SK-N-MC (cell line): ENCODE data around the gene F11.
"Not testable (repeated sequence)": the region's sequence is repeated elsewhere in the genome, so short reads cannot be mapped to it uniquely, and the experiment has no call there.

ENCODE experiments used
- DNase-seq: peaks from one replicate; pipeline ENCODE4 v3.0.0-alpha.2; 2011; ENCODE audit warnings: low read depth, low spot score
- H3K27ac ChIP-seq: fragments of 200-600 bp; sonication (generic); 2 replicates; pipeline ENCODE4 v1.5.1; 2016; ENCODE audit warnings: mixed run types
- H3K36me3 ChIP-seq: fragments of 200-600 bp; sonication (generic); 2 replicates; pipeline ENCODE4 v1.6.1; 2017; ENCODE audit warnings: antibody characterized with exemption, low read length, mixed read lengths; ENCODE audit not compliant: insufficient read depth
- H3K4me3 ChIP-seq: fragments of 200-600 bp; sonication (generic); 2 replicates; pipeline ENCODE4 v1.5.1; 2016
- H3K9ac ChIP-seq: fragments of 200-600 bp; sonication (generic); 2 replicates; pipeline ENCODE4 v1.8.0; 2017; ENCODE audit warnings: mixed run types, mixed read lengths; ENCODE audit not compliant: insufficient read length
- H3K9me3 ChIP-seq: fragments of 200-600 bp; sonication (generic); 2 replicates; pipeline ENCODE4 v1.6.1; 2017; ENCODE audit warnings: low read depth, mild to moderate bottlenecking, antibody characterized with exemption, low read length, moderate library complexity, mixed read lengths
- EZH2 ChIP-seq: fragments of 200-600 bp; sonication (generic); IDR thresholded peaks from one replicate; pipeline ENCODE4 v1.6.1; 2017; ENCODE audit warnings: antibody characterized with exemption
- FOXP2 ChIP-seq: optimal IDR thresholded peaks from 2 replicates; pipeline ENCODE3; 2011; ENCODE audit warnings: mild to moderate bottlenecking, moderate library complexity; ENCODE audit not compliant: insufficient read depth; ENCODE audit errors: extremely low read length, control extremely low read depth
- POLR2AphosphoS5 ChIP-seq: IDR thresholded peaks from 2 replicates; pipeline ENCODE4 v1.6.1; 2012; ENCODE audit warnings: mild to moderate bottlenecking, low read depth, low read length, borderline replicate concordance

Gene F11

DNA sequence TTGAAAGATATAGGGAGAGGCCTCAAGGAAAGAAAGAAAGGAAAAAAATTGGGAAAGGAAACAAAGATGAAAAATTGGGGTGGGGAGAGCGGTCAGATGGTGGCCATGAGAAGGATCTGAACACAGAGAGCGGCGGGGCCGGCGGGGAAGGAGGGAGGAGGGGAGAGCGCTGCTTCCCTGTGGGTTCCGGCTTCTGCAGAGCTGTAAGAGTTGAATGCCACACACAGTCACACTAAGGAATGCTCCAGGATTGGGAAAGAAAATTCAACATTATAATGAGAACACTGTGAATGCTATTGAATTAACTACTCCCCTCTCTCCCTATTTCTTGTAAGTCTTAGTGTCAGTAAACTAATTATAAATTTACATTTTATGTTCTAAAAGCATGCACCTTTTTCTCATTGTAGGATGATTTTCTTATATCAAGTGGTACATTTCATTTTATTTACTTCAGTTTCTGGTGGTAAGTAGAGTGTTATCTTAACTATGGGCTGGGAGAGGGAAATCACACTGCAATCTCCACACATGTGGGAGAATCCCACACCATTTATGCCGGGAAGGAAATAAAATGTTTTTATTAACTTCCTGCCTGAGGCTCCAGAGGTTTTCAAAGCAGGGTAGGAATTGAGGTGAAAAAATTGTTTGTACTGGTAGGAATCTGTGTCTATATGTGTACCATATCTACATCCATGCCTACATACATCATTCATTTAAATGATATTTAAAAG is 904 bp downstream of the F11 start:
- Histone ChIP-seq H3K4me3 (no peak overlapping the region), H3K9ac (no peak overlapping the region), H3K9me3 (no peaks in the 10 kb centered on the region), H3K27ac (no peak overlapping the region), H3K36me3 (no peaks in the 10 kb centered on the region)
- DNase-seq: no peak
- no peak for TF ChIP-seq FOXP2
- no peak for TF ChIP-seq EZH2
- TF ChIP-seq POLR2AphosphoS5: no peak

DNA sequence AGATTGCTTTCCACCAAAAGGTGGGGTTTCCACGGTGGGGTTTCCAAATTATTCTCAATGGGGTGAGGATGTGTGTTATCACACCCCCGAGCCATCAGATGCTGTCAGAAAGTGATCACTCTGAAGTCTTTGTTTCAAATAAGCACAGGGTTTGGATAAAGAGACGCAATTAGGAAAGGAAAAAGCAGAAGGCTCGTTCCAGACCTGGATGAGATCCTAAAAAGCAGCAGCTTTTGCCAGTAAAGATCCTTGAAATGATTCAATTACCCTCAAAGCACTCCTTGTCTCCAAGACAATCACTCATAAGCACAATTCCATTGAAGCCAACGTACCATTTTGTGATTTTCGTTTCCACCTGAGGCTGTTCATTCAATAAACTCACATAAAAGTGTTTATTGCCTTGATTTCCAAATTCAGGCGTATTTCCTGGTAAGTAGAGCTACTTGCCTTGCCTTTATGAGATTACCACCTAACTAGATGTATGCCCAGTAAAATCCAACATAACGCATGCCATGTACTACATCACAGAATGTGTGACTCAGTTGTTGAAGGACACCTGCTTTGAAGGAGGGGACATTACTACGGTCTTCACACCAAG is 5.2 kb downstream of the F11 start:
- Histone ChIP-seq H3K4me3 (no peak overlapping the region), H3K9ac (no peak overlapping the region), H3K9me3 (no peaks in the 10 kb centered on the region), H3K27ac (no peak overlapping the region), H3K36me3 (no peaks in the 10 kb centered on the region)
- no peak for DNase-seq
- no peak for TF ChIP-seq POLR2AphosphoS5
- no peak for TF ChIP-seq EZH2
- no peak for TF ChIP-seq FOXP2

- no peak for DNase-seq
- no peak for TF ChIP-seq POLR2AphosphoS5
- TF ChIP-seq FOXP2: no peak
- no peak for TF ChIP-seq EZH2
These were observed 6.9 kb downstream of the F11 start for GRCh38 chr4:186272699-186273391.

GRCh38 chr4:186273392-186273789 is 7.4 kb downstream of the F11 start:
- not testable (repeated sequence) for DNase-seq, H3K9me3 ChIP-seq, H3K4me3 ChIP-seq, H3K36me3 ChIP-seq, H3K27ac ChIP-seq, H3K9ac ChIP-seq

More at GRCh38 chr4:186272699-186273391, 6.9 kb downstream of the F11 start:
- Histone ChIP-seq H3K9ac (no peak overlapping the region), H3K9me3 (no peaks in the 10 kb centered on the region), H3K4me3 (no peak overlapping the region), H3K27ac (no peak overlapping the region), H3K36me3 (no peaks in the 10 kb centered on the region)

- Histone ChIP-seq H3K36me3 (no peaks in the 10 kb centered on the region), H3K27ac (no peak overlapping the region), H3K9me3 (no peaks in the 10 kb centered on the region), H3K4me3 (no peak overlapping the region), H3K9ac (no peak overlapping the region)
- TF ChIP-seq FOXP2 (no peak), EZH2 (no peak), POLR2AphosphoS5 (no peak)
- no peak for DNase-seq
These were observed 17.3 kb downstream of the F11 start for GRCh38 chr4:186283311-186283710.

GRCh38 chr4:186285147-186285546 is 19.2 kb downstream of the F11 start:
- Histone ChIP-seq H3K4me3 (no peak overlapping the region), H3K27ac (no peak overlapping the region), H3K9me3 (no peaks in the 10 kb centered on the region), H3K36me3 (no peaks in the 10 kb centered on the region), H3K9ac (no peak overlapping the region)
- no peak for DNase-seq
- TF ChIP-seq EZH2 (no peak), FOXP2 (no peak), POLR2AphosphoS5 (no peak)

GRCh38 chr4:186286581-186286980 is 20.6 kb downstream of the F11 start:
- no peak overlapping the region for H3K9ac ChIP-seq

DNA sequence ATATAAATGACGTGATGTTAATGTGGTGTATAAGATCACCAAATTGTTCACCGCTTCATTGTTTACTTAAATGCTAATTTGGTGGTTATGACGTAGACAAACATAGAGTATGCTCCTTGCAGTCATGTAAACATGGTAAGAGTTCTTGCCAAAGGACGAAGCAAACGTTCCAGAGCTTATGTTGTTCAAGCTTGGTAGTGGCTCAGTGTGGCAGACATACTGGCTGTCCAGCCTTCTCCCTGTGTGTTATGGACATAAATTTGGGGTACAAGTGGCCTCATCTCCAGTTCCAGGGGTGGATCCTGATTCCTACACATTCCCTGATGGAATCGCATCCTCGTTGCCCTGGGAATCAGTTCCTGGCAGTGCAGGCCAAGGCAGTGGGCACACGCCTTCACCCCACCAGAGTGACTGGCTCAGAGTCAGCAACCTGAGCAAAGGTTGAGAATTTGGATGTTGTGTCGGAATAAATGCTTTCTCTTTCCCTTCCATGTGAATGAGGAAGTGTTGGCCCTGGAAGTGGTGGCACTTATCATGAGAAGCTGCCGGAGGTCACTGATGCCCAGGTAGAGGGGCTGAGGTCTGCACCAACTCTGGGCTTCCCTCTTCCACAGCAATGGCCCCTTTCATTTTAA is 25.4 kb downstream of the F11 start:
- H3K36me3 ChIP-seq: no peaks in the 10 kb centered on the region
- no peak overlapping the region for H3K27ac ChIP-seq
- TF ChIP-seq EZH2 (no peak), POLR2AphosphoS5 (no peak), FOXP2 (no peak)
- H3K9ac ChIP-seq: no peak overlapping the region
- no peak overlapping the region for H3K4me3 ChIP-seq
- no peaks in the 10 kb centered on the region for H3K9me3 ChIP-seq
- DNase-seq: no peak

More at GRCh38 chr4:186286581-186286980, 20.6 kb downstream of the F11 start:
- Histone ChIP-seq H3K4me3 (no peak overlapping the region), H3K9me3 (no peaks in the 10 kb centered on the region), H3K27ac (no peak overlapping the region), H3K36me3 (no peaks in the 10 kb centered on the region)
- no peak for DNase-seq
- TF ChIP-seq EZH2: no peak

GRCh38 chr4:186294160-186294559 is 28.2 kb downstream of the F11 start:
- Histone ChIP-seq H3K9me3 (no peaks in the 10 kb centered on the region), H3K9ac (no peak overlapping the region), H3K27ac (no peak overlapping the region), H3K36me3 (no peaks in the 10 kb centered on the region), H3K4me3 (no peak overlapping the region)
- TF ChIP-seq POLR2AphosphoS5 (no peak), FOXP2 (no peak), EZH2 (no peak)
- DNase-seq: no peak
